HAP-1 (cell line): ENCODE measurements around the gene KRT83.

Experiments used
- DNase-seq, 2 experiments: peaks; one replicate each; pipeline ENCODE4 v3.0.0-alpha.2; 2016 to 2020; ENCODE audit warnings: low spot score in 2 of 2
- H3K27me3 ChIP-seq: fragments of 250-450 bp; sonication (Bioruptor Pico); 2 replicates; pipeline ENCODE4 v1.5.1; 2020; ENCODE audit warnings: low read depth, mild to moderate bottlenecking, moderate library complexity
- H3K36me3 ChIP-seq: fragments of 250-450 bp; sonication (Bioruptor Pico); replicated peaks from 2 replicates; pipeline ENCODE4 v1.5.1; 2020; ENCODE audit warnings: mild to moderate bottlenecking
- H3K4me1 ChIP-seq: fragments of 250-450 bp; sonication (Bioruptor Pico); 2 replicates; pipeline ENCODE4 v1.5.1; 2020; ENCODE audit warnings: mild to moderate bottlenecking
- H3K4me3 ChIP-seq: fragments of 250-450 bp; sonication (Bioruptor Pico); 2 replicates; pipeline ENCODE4 v1.5.1; 2020; ENCODE audit warnings: mild to moderate bottlenecking, moderate library complexity
- H3K9me3 ChIP-seq: fragments of 250-450 bp; sonication (Bioruptor Pico); 2 replicates; pipeline ENCODE4 v1.5.1; 2020; ENCODE audit warnings: mild to moderate bottlenecking, moderate library complexity
- in situ Hi-C: fragments of 300-500 bp; cut with MboI; formaldehyde crosslinking; loops from 3 replicates; pipeline ENCODE4 v1.14.3; 2020; ENCODE audit warnings: low sequenced_read_pairs, inconsistent platforms, mixed read lengths

KRT83 gene

DNA sequence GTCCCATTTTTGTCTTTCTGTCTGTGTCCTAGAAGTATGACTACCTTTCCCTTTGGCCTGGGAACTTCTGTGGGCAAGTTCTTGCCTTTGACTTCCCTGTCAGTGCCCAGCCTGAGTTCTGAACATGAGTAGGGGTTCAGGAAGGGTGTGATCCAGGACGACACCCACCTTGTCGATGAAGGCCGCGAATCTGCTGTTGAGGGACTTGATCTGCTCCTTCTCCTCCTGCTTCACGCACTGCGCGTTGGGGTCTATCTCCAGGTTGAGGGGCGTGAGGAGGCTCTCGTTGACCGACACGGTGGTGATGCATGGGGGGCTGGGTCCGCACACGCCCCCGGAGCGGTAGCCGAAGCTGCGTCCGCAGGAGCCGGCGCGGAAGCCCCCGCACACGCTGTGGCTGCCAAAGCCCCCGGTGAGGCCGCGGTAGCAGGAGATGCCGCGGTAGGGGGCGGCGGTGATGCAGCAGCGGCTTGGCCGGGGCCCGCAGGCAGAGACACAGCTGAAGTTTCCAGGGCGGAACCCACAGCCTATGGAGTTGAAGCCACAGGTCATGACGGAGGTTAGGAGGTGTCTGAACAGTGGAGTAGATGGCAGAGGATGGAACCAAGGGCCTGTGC, at the start of gene KRT83:
Gene KRT83 (minus strand): TSS at position 615 of the 617 bp plus-strand sequence. CDS start 63 bp downstream, at position 552.
- no peak for DNase-seq
- Histone ChIP-seq H3K4me1 (no peaks in the 10 kb centered on the region), H3K9me3 (no peaks in the 10 kb centered on the region), H3K27me3 (peaks cover 22% of the 10 kb centered on the region), H3K4me3 (no peak within 1 kb of the TSS), H3K36me3 (no peaks in the 10 kb centered on the region)
- in situ Hi-C loops: loop anchor here (10.0 kb wide), 1 partner anchor 166 kb away; no protein-coding TSS in a partner anchor

DNA sequence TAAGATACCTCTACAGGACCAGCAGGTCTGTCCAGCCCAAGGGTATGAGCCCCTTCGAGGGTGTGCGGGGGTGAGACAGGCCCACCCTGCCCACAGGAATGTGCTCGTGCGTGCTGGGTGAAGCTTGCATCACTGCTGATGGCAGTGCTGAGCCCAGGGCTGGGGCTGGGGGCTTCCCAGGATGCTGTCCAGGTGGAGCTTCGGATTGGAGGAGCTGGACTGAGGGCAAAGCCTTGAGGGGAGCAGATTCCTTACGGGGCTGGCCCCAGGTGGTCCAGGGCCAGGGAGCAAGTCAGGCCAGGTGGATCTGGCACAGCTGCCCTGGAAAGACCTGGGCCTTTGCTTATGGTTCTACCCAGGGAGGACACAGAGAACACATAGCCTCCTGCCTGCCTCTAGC, 48.6 kb upstream of the KRT83 start:
- H3K27me3 ChIP-seq: peaks cover 25% of the 10 kb centered on the region
- H3K4me3 ChIP-seq: no peak overlapping the region
- in situ Hi-C loops: loop anchor here (10.0 kb wide), 2 partner anchors 505 to 615 kb away; no protein-coding TSS in a partner anchor
- H3K9me3 ChIP-seq: 0 out of 2 replicates have a peak, but pooled peaks cover 2% of the 10 kb centered on the region
- DNase-seq: no peak
- no peaks in the 10 kb centered on the region for H3K4me1 ChIP-seq
- H3K36me3 ChIP-seq: no peaks in the 10 kb centered on the region

GRCh38 chr12:52369211-52369610, 48.0 kb upstream of the KRT83 start:
- H3K4me1 ChIP-seq: no peaks in the 10 kb centered on the region
- peaks cover 21% of the 10 kb centered on the region for H3K27me3 ChIP-seq
- H3K9me3 ChIP-seq: 0 out of 2 replicates have a peak, but pooled peaks cover 1% of the 10 kb centered on the region
- H3K4me3 ChIP-seq: no peak overlapping the region
- DNase-seq: no peak
- H3K36me3 ChIP-seq: no peaks in the 10 kb centered on the region
- in situ Hi-C loops: loop anchor here (10.0 kb wide), 1 partner anchor 506 kb away; no protein-coding TSS in a partner anchor

DNA sequence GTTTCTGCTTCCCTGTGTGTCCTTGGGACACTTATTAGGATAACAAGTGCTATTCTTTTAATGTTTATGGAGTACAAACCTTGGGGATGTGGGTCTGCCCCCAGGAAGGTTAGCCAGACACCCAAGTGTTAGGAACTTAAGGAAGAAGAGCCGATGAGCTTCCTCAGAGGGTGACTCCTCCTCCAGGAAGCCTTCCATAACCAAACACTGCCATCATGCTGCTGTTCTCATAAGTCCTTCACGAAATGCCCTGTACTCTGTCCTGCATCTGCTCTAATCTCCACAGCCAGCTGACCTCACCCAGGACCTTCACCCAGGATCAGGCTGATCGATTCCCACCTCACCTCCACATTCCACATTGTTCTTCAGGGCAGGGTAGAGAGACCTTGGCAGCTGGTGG, 47.3 kb upstream of the KRT83 start:
- Histone ChIP-seq H3K4me3 (no peak overlapping the region), H3K9me3 (no peaks in the 10 kb centered on the region), H3K4me1 (no peaks in the 10 kb centered on the region), H3K36me3 (no peaks in the 10 kb centered on the region), H3K27me3 (peaks cover 21% of the 10 kb centered on the region)
- no peak for DNase-seq
- in situ Hi-C loops: loop anchor here (10.0 kb wide), 1 partner anchor 506 kb away; no protein-coding TSS in a partner anchor

GRCh38 chr12:52367876-52368275, 46.7 kb upstream of the KRT83 start:
- Histone ChIP-seq H3K9me3 (no peaks in the 10 kb centered on the region), H3K4me1 (no peaks in the 10 kb centered on the region), H3K27me3 (peaks cover 21% of the 10 kb centered on the region), H3K36me3 (no peaks in the 10 kb centered on the region), H3K4me3 (no peak overlapping the region)
- in situ Hi-C loops: loop anchor here (10.0 kb wide), 1 partner anchor 507 kb away; no protein-coding TSS in a partner anchor
- DNase-seq: no peak

DNA sequence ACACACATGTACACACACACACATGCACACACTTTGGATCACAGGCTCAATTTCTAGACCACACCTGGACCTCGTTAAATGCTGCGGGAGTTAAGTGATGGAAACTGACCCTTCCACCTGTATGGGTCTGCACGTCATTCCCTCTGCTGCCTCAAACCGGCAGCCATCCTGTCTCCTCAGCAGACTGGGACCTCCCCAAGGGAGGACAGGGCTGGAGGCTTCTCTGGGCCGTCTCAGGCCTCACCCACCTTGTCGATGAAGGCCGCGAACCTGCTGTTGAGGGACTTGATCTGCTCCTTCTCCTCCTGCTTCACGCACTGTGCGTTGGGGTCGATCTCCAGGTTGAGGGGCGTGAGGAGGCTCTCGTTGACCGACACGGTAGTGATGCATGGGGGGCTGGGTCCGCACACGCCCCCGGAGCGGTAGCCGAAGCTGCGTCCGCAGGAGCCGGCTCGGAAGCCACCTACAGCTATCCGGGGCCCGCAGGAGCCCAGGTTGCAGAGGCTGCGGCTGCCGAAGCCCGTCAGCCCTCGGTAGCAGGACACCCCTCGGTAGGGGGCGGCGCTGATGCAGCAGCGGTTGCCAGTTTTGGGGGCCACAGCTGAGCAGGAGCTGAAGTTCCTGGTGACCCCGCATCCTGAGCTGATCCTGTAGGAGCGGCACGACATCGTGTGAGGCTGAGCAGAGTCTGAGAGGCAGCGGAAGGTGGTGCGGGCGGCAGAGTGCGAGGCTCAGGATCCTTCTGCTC, 45.7 kb upstream of the KRT83 start, which contains the start of gene KRT85:
Gene KRT85 (minus strand): TSS at position 744 of the 748 bp plus-strand sequence. CDS start 76 bp downstream, at position 668.
- Histone ChIP-seq H3K36me3 (no peaks in the 10 kb centered on the region), H3K4me1 (no peaks in the 10 kb centered on the region), H3K9me3 (no peaks in the 10 kb centered on the region), H3K4me3 (no peak within 1 kb of the TSS), H3K27me3 (peaks cover 21% of the 10 kb centered on the region)
- in situ Hi-C loops: loop anchor here (10.0 kb wide), 1 partner anchor 508 kb away; no protein-coding TSS in a partner anchor
- no peak for DNase-seq

GRCh38 chr12:52364901-52365489, 43.8 kb upstream of the KRT83 start:
- DNase-seq: no peak
- Histone ChIP-seq H3K27me3 (peaks cover 21% of the 10 kb centered on the region), H3K36me3 (no peaks in the 10 kb centered on the region), H3K4me3 (no peak overlapping the region), H3K9me3 (no peaks in the 10 kb centered on the region), H3K4me1 (no peaks in the 10 kb centered on the region)
- in situ Hi-C loops: loop anchor here (10.0 kb wide), 1 partner anchor 510 kb away; no protein-coding TSS in a partner anchor

GRCh38 chr12:52364061-52364460, 42.9 kb upstream of the KRT83 start:
- no peak for DNase-seq
- in situ Hi-C loops: loop anchor here (10.0 kb wide), 1 partner anchor 511 kb away; no protein-coding TSS in a partner anchor
- no peaks in the 10 kb centered on the region for H3K4me1 ChIP-seq
- no peaks in the 10 kb centered on the region for H3K36me3 ChIP-seq
- no peak overlapping the region for H3K4me3 ChIP-seq
- peaks cover 21% of the 10 kb centered on the region for H3K27me3 ChIP-seq
- H3K9me3 ChIP-seq: no peaks in the 10 kb centered on the region

GRCh38 chr12:52363111-52363679, 42.0 kb upstream of the KRT83 start:
- in situ Hi-C loops: loop anchor here (10.0 kb wide), 1 partner anchor 512 kb away; no protein-coding TSS in a partner anchor
- Histone ChIP-seq H3K4me3 (no peak overlapping the region), H3K27me3 (peaks cover 21% of the 10 kb centered on the region)

DNA sequence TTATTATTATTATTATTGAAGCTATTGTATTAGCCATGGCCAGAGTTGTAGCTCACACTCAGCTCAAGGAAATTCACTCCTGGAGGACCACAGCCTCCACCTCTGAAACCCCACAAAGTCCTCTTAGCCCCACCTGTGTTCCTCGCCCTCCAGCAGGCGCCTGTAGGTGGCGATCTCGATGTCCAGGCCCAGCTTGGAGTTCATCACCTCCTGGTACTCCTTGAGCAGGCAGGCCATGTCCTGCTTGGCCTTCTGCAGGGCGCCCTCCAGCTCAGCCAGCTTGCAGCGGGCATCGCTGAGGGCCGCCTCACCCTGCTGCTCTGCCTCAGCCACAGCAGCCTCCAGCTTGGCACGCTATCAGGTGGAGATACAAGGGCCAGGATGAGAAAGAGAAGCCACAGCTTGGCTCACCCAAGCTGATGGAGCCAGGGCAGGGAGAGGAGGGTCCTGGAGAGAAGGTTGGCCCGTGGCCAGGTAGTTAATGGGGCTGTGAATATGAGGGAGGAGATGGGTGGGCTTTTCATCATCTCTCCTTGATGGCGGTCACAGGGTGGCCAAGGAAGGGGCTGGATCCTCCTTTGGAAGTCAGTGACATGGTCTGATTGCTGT, 41.0 kb upstream of the KRT83 start:
- in situ Hi-C loops: loop anchor here (10.0 kb wide), 1 partner anchor 513 kb away; no protein-coding TSS in a partner anchor
- H3K4me1 ChIP-seq: no peaks in the 10 kb centered on the region

More at GRCh38 chr12:52363111-52363679, 42.0 kb upstream of the KRT83 start:
- no peak for DNase-seq
- Histone ChIP-seq H3K9me3 (no peaks in the 10 kb centered on the region), H3K4me1 (no peaks in the 10 kb centered on the region), H3K36me3 (no peaks in the 10 kb centered on the region)

DNA sequence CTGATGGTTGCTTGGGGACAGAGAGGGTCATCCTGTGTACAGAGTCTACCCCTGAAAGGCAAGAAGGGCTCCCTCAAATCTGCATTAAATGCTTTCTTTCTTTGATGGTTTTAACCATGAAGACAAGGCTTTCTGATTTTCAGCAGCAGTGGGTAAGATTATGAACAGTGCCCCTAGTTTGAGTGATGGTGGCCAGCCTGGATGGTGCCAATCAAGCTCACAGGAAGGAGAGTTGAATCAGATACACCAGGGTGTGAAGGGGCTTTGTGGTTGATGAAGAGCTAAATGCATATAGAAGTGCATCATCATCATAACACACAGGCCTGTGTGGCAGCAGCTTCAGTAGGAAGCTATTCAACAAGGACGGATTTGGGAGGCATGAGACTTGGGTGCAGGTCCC, 40.4 kb upstream of the KRT83 start:
- peaks cover 5% of the 10 kb centered on the region; the same call in 1 of the 2 replicates for H3K27me3 ChIP-seq
- H3K4me1 ChIP-seq: no peaks in the 10 kb centered on the region
- DNase-seq: no peak
- in situ Hi-C loops: loop anchor here (10.0 kb wide), 1 partner anchor 513 kb away; no protein-coding TSS in a partner anchor
- no peak overlapping the region for H3K4me3 ChIP-seq
- no peaks in the 10 kb centered on the region for H3K9me3 ChIP-seq
- H3K36me3 ChIP-seq: no peaks in the 10 kb centered on the region

More for the DNA sequence above, 41.0 kb upstream of the KRT83 start:
- no peaks in the 10 kb centered on the region for H3K36me3 ChIP-seq
- peaks cover 11% of the 10 kb centered on the region for H3K27me3 ChIP-seq
- no peak overlapping the region for H3K4me3 ChIP-seq
- no peaks in the 10 kb centered on the region for H3K9me3 ChIP-seq
- no peak for DNase-seq

- Histone ChIP-seq H3K36me3 (no peaks in the 10 kb centered on the region), H3K9me3 (no peaks in the 10 kb centered on the region), H3K27me3 (peaks cover 4% of the 10 kb centered on the region; the same call in 1 of the 2 replicates), H3K4me1 (no peaks in the 10 kb centered on the region), H3K4me3 (no peak overlapping the region)
- in situ Hi-C loops: loop anchor here (10.0 kb wide), 1 partner anchor 514 kb away; no protein-coding TSS in a partner anchor
- no peak for DNase-seq
These were observed 39.6 kb upstream of the KRT83 start for GRCh38 chr12:52360663-52361271.
